ENCODE measurements around the gene MRPS17. TPM values are rescaled to one million over a fixed set of nuclear protein-coding genes. Genes with fewer than 3 reads are reported as not detected.
"Not testable (repeated sequence)": the region's sequence is repeated elsewhere in the genome, so short reads cannot be mapped to it uniquely, and the experiment has no call there.

Gene MRPS17
- total RNA-seq (2014; rRNA removed; shearing (Covaris generic); ENCODE audit: low replicate concordance), result 24.5 and 28.3 TPM in 2 replicates

GRCh38 chr7:55951637-55952351 lies at the start of gene MRPS17:
Gene MRPS17 (plus strand): TSS chr7:55951877. CDS start chr7:55953196, 1,319 bp downstream.
- H3K36me3 ChIP-seq, result peaks cover 15% of the 10 kb centered on the region
- H3K9me3 ChIP-seq, result no peaks in the 10 kb centered on the region
- peak; percentile 89 for DNase-seq
- H3K4me3 ChIP-seq, result peak within 1 kb of the TSS; percentile 97
- H3K27me3 ChIP-seq, result no peaks in the 10 kb centered on the region

- Histone ChIP-seq H3K36me3 (no peaks in the 10 kb centered on the region), H3K27me3 (no peaks in the 10 kb centered on the region), H3K4me3 (no peak overlapping the region), H3K9me3 (no peaks in the 10 kb centered on the region)
- no peak for DNase-seq
Measured at GRCh38 chr7:55903985-55904759, 47.5 kb upstream of the MRPS17 start.

GRCh38 chr7:55912748-55913158 lies 38.9 kb upstream of the MRPS17 start:
- DNase-seq, result no peak
- Histone ChIP-seq H3K4me3 (no peak overlapping the region), H3K27me3 (no peaks in the 10 kb centered on the region), H3K36me3 (no peaks in the 10 kb centered on the region), H3K9me3 (no peaks in the 10 kb centered on the region)

GRCh38 chr7:55917771-55918170 lies 33.9 kb upstream of the MRPS17 start:
- Histone ChIP-seq H3K27me3 (no peaks in the 10 kb centered on the region), H3K9me3 (no peaks in the 10 kb centered on the region), H3K4me3 (no peak overlapping the region), H3K36me3 (no peaks in the 10 kb centered on the region)
- no peak for DNase-seq

GRCh38 chr7:55928006-55928767 lies 23.5 kb upstream of the MRPS17 start:
- Histone ChIP-seq H3K9me3 (no peaks in the 10 kb centered on the region), H3K27me3 (no peaks in the 10 kb centered on the region), H3K4me3 (no peak overlapping the region), H3K36me3 (no peaks in the 10 kb centered on the region)
- no peak for DNase-seq

- Histone ChIP-seq H3K9me3 (no peaks in the 10 kb centered on the region), H3K27me3 (no peaks in the 10 kb centered on the region), H3K4me3 (no peak overlapping the region), H3K36me3 (no peaks in the 10 kb centered on the region)
- no peak for DNase-seq
Measured at GRCh38 chr7:55931421-55932151, 20.1 kb upstream of the MRPS17 start.

GRCh38 chr7:55939514-55940123 lies 12.1 kb upstream of the MRPS17 start:
- Histone ChIP-seq H3K4me3 (no peak overlapping the region), H3K36me3 (no peaks in the 10 kb centered on the region), H3K27me3 (no peaks in the 10 kb centered on the region), H3K9me3 (peaks cover 2% of the 10 kb centered on the region; the same call in 1 of the 2 replicates)
- no peak for DNase-seq

- no peaks in the 10 kb centered on the region for H3K36me3 ChIP-seq
- H3K4me3 ChIP-seq, result no peak overlapping the region
- DNase-seq, result no peak
- H3K27me3 ChIP-seq, result no peaks in the 10 kb centered on the region
- no peaks in the 10 kb centered on the region for H3K9me3 ChIP-seq
Measured at GRCh38 chr7:55946545-55946944, 5.1 kb upstream of the MRPS17 start.

GRCh38 chr7:55952352-55952671 lies 635 bp downstream of the MRPS17 start:
- H3K27me3 ChIP-seq, DNase-seq, H3K9me3 ChIP-seq: not testable (repeated sequence)
- peak overlapping the region; percentile 97 for H3K4me3 ChIP-seq
- peaks cover 15% of the 10 kb centered on the region for H3K36me3 ChIP-seq

GRCh38 chr7:55953707-55954475 lies 2.2 kb downstream of the MRPS17 start:
- H3K36me3 ChIP-seq, result peaks cover 15% of the 10 kb centered on the region
- DNase-seq, result no peak
- H3K27me3 ChIP-seq, result no peaks in the 10 kb centered on the region
- no peaks in the 10 kb centered on the region for H3K9me3 ChIP-seq
- H3K4me3 ChIP-seq, result no peak overlapping the region

GRCh38 chr7:55957190-55957589 lies 5.5 kb downstream of the MRPS17 start:
- no peaks in the 10 kb centered on the region for H3K27me3 ChIP-seq
- H3K9me3 ChIP-seq, result no peaks in the 10 kb centered on the region
- no peak for DNase-seq
- peaks cover 12% of the 10 kb centered on the region; the same call in 1 of the 2 replicates for H3K36me3 ChIP-seq
- no peak overlapping the region for H3K4me3 ChIP-seq

GRCh38 chr7:55962014-55962413 lies 10.3 kb downstream of the MRPS17 start:
- no peaks in the 10 kb centered on the region for H3K9me3 ChIP-seq
- H3K4me3 ChIP-seq, result no peak overlapping the region
- H3K36me3 ChIP-seq, result peaks cover 6% of the 10 kb centered on the region; the same call in 1 of the 2 replicates
- H3K27me3 ChIP-seq, result no peaks in the 10 kb centered on the region
- DNase-seq, result no peak

- peaks cover 6% of the 10 kb centered on the region; the same call in 1 of the 2 replicates for H3K36me3 ChIP-seq
- H3K4me3 ChIP-seq, result peak overlapping the region; percentile 44
- DNase-seq, result no peak
- H3K9me3 ChIP-seq, result no peaks in the 10 kb centered on the region
- no peaks in the 10 kb centered on the region for H3K27me3 ChIP-seq
Measured at GRCh38 chr7:55963584-55964168, 12.0 kb downstream of the MRPS17 start.

- peak within 1 kb of the TSS; percentile 75 for H3K4me3 ChIP-seq
- no peaks in the 10 kb centered on the region for H3K9me3 ChIP-seq
- H3K36me3 ChIP-seq, result peaks cover 6% of the 10 kb centered on the region; the same call in 1 of the 2 replicates
- DNase-seq, result peak; percentile 85
- no peaks in the 10 kb centered on the region for H3K27me3 ChIP-seq
Measured at GRCh38 chr7:55964261-55965099, 12.8 kb downstream of the MRPS17 start, which contains the start of gene NIPSNAP2. Gene NIPSNAP2 (plus strand): TSS chr7:55964585. CDS start chr7:55964610, 25 bp downstream.
